Measurements from ENCODE around the gene PPAT.

DNA sequence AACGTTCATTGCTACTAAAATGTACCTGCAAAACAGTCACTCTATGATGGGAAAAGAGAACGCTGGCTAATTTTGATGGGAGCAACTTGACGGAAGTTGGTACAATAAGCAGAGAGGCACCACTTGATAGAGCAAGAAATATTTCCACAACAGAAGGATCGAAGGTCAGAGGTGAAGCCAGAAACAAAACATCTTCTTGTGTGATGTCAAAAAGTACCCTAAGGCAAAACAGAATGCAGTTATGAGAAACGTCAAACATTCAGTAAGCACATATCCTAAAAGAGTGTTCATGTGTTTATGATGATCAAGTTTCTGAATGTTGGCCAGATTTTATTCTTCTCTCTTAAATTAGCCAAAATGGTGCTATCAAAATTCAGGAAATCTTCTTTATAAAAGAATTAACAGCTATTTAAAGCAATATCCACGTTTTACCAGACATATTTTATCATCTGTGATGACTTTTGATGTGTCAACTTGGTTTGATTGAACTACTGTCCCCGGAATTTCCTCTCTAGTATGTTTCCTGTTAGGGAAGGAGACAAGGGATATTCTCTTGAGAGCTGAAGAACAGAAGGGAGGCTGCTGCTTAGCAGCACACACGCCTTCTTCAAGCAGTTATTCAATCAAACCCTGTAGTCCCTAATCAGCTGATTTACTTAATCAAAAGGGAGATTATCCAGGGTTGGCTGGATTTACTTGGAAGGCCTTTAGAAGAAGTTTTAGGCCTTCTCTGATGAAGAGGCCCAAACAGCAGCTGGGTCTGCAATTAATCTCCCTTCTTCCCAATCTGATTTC, 63.8 kb downstream of the PPAT start:
- TF ChIP-seq, protein P1, sequence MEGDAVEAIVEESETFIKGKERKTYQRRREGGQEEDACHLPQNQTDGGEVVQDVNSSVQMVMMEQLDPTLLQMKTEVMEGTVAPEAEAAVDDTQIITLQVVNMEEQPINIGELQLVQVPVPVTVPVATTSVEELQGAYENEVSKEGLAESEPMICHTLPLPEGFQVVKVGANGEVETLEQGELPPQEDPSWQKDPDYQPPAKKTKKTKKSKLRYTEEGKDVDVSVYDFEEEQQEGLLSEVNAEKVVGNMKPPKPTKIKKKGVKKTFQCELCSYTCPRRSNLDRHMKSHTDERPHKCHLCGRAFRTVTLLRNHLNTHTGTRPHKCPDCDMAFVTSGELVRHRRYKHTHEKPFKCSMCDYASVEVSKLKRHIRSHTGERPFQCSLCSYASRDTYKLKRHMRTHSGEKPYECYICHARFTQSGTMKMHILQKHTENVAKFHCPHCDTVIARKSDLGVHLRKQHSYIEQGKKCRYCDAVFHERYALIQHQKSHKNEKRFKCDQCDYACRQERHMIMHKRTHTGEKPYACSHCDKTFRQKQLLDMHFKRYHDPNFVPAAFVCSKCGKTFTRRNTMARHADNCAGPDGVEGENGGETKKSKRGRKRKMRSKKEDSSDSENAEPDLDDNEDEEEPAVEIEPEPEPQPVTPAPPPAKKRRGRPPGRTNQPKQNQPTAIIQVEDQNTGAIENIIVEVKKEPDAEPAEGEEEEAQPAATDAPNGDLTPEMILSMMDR (IDR thresholded peaks at IDR 0.05), result no peak
- TF ChIP-seq POLR2A (IDR thresholded peaks at IDR 0.05), result no peak

Data from prostate gland (tissue), 2 donors.